Measurements from ENCODE around the gene CR1L. TPM values are rescaled to one million over a fixed set of nuclear protein-coding genes. Genes with fewer than 3 reads are reported as not detected.

CR1L gene
- total and polyA plus RNA-seq, 2 of the 8 experiments (the other 6 are each of a cell fraction or from before 2014, with no cell fraction given) = 0.39 TPM; not detected in 1

GRCh38 chr1:207631137-207631536 is 13.8 kb upstream of the CR1L start:
- Histone ChIP-seq H3K4me3 (ENCODE audit: extremely low read depth in 1 of 4, insufficient read depth in 2 of 4, low read depth in 3 of 4, low read length in 4 of 4) (no peak overlapping the region), H3K9me3 (ENCODE audit: insufficient read depth in 2 of 2, low read depth in 1 of 2, low read length in 1 of 2) (no peaks in the 10 kb centered on the region), H3K79me2 (ENCODE audit: control insufficient read depth in 1 of 2, insufficient read depth in 2 of 2, low read length in 2 of 2) (no peaks in the 10 kb centered on the region), H3K23ac (ENCODE audit: insufficient read length) (no peak overlapping the region), H2BK12ac (ENCODE audit: low read depth, low read length) (0 out of 2 replicates have a peak overlapping the region, but pooled peaks have one; percentile 2), H3K18ac (ENCODE audit: extremely low read depth, low read length) (peak overlapping the region; percentile 60; the same call in 1 of the 2 replicates), H2AFZ (ENCODE audit: low read length) (peak overlapping the region; percentile 43), H2AK5ac (ENCODE audit: low read depth, low read length) (no peak overlapping the region), H4K20me1 (replicated peaks in 1 of 2; ENCODE audit: control insufficient read depth in 1 of 2, insufficient read depth in 2 of 2, low read length in 2 of 2) (no peaks in the 10 kb centered on the region), H2BK15ac (ENCODE audit: low read length) (no peak overlapping the region), H3K4me2 (ENCODE audit: insufficient read depth in 1 of 2, low read depth in 2 of 2, low read length in 2 of 2) (no peak overlapping the region), H3K9ac (replicated peaks in 1 of 4; ENCODE audit: extremely low read depth in 1 of 4, low read depth in 3 of 4, low read length in 3 of 4) (no peak overlapping the region), H4K5ac (ENCODE audit: insufficient read length, low read depth, low read length) (no peak overlapping the region), H3K27ac (ENCODE audit: low read depth, low read length) (no peak overlapping the region), H4K91ac (replicated peaks; ENCODE audit: insufficient read length, low read length) (peak overlapping the region; percentile 75), H2BK5ac (ENCODE audit: low read depth, low read length) (peak overlapping the region; percentile 82; the same call in 1 of the 2 replicates), H3K23me2 (ENCODE audit: low read depth, low read length) (no peaks in the 10 kb centered on the region; the same call in 1 of the 2 replicates), H3K56ac (replicated peaks; ENCODE audit: insufficient read length, low read depth, low read length) (no peak overlapping the region), H3K14ac (ENCODE audit: insufficient read length) (no peak overlapping the region), H2BK120ac (replicated peaks; ENCODE audit: low read depth, low read length) (peak overlapping the region; percentile 6), H3K4ac (replicated peaks; ENCODE audit: insufficient read length, low read depth, low read length) (no peak overlapping the region), H4K8ac (ENCODE audit: extremely low read depth, insufficient read depth, low read length) (no peak overlapping the region), H3K4me1 (replicated peaks in 1 of 4; ENCODE audit: control insufficient read depth in 3 of 4, insufficient read depth in 4 of 4, low read length in 3 of 4) (peaks cover 0 to 13% (median 3%) of the 10 kb centered on the region in 4 experiments; a peak in 6 of 7 replicates), H3K36me3 (ENCODE audit: control insufficient read depth in 2 of 4, insufficient read depth in 4 of 4, low read length in 3 of 4) (peaks cover 0 to 2% (median 0%) of the 10 kb centered on the region in 4 experiments; a peak in 1 of 8 replicates), H3K27me3 (replicated peaks in 1 of 4; ENCODE audit: control insufficient read depth in 3 of 4, extremely low read depth in 1 of 4, insufficient read depth in 3 of 4, low read length in 3 of 4) (no peaks in the 10 kb centered on the region), H3K79me1 (ENCODE audit: low read depth, low read length) (no peaks in the 10 kb centered on the region), H2BK20ac (ENCODE audit: low read length) (peak overlapping the region; percentile 100; the same call in 1 of the 2 replicates)
- CTCF ChIA-PET (ENCODE audit: partially characterized antibody) = interaction anchor here (0.6 to 3.8 kb wide), 3 partner anchors 11 to 41 kb away, joined by 3 to 19 read pairs (median 5); no protein-coding TSS in a partner anchor
- no peak for FAIRE-seq
- WGBS, 2 experiments (ENCODE audit: extremely low coverage in 1 of 2, insufficient coverage in 1 of 2, insufficient read length in 1 of 2, insufficient replicate concordance in 2 of 2, low coverage in 1 of 2, low lambda C conversion rate in 2 of 2, missing lambda C conversion rate in 1 of 2) = 64% methylated on average over 1 of the region's 1 CpG; no CpG with 5 or more reads in 1 of the 2 experiments
- POLR2A ChIA-PET (ENCODE audit: partially characterized antibody) = no interaction called here
- DNase-seq (ENCODE audit: low read depth in 1 of 2, low spot score in 2 of 2) = no peak
- TF ChIP-seq HDAC6 (IDR thresholded peaks at IDR 0.05; ENCODE audit: low read depth, low read length) (no peak), EP300 (IDR thresholded peaks at IDR 0.05; ENCODE audit: borderline replicate concordance in 1 of 2, low read depth in 2 of 2, low read length in 2 of 2) (no peak)
